MM.1S (cell line): ENCODE measurements around the gene RELL1.

ENCODE experiments used
- EZH2 ChIP-seq: fragments of 300-600 bp; sonication (generic); optimal IDR thresholded peaks from 2 replicates; pipeline ENCODE3; 2017; ENCODE audit warnings: low read depth, mild to moderate bottlenecking, antibody characterized with exemption, low read length, mixed read lengths
- TF ChIP-seq, protein P1 (sequence below): fragments of 300-600 bp; sonication (generic); IDR thresholded peaks from 2 replicates; pipeline ENCODE4 v1.5.1; 2016; ENCODE audit warnings: antibody characterized with exemption, low read length, mixed read lengths

DNA sequence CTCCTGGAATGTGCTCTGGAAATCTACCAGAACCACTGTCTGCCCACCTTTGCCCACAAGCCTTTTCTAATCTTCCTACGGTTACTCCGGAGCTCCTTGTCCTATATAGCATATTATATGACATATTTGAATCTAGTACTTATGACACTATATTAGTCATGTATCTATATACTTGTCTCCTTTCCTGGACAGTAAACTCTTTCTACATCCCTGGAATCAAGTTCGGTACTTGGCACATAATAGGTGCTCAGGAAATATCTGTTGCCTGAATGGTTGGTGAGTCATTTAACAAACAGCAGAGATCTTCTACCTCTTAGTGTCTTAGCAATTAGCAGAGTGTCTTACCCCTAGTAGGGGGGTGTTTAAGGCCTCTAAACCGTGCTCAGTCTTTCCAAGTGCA, 123.6 kb downstream of the RELL1 start:
- TF ChIP-seq EZH2 = no peak
- TF ChIP-seq, protein P1, sequence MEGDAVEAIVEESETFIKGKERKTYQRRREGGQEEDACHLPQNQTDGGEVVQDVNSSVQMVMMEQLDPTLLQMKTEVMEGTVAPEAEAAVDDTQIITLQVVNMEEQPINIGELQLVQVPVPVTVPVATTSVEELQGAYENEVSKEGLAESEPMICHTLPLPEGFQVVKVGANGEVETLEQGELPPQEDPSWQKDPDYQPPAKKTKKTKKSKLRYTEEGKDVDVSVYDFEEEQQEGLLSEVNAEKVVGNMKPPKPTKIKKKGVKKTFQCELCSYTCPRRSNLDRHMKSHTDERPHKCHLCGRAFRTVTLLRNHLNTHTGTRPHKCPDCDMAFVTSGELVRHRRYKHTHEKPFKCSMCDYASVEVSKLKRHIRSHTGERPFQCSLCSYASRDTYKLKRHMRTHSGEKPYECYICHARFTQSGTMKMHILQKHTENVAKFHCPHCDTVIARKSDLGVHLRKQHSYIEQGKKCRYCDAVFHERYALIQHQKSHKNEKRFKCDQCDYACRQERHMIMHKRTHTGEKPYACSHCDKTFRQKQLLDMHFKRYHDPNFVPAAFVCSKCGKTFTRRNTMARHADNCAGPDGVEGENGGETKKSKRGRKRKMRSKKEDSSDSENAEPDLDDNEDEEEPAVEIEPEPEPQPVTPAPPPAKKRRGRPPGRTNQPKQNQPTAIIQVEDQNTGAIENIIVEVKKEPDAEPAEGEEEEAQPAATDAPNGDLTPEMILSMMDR = no peak
